Parathyroid adenoma (tissue), 2 donors: Measurements from ENCODE around the gene ALDH1L1.

Experiments
- H2AFZ ChIP-seq: fragments of 300-600 bp; sonication (generic); one replicate; pipeline ENCODE4 v1.7.0; 2017; ENCODE audit warnings: antibody characterized with exemption, mild to moderate bottlenecking
- H3K27ac ChIP-seq: fragments of 300-600 bp; sonication (generic); one replicate; pipeline ENCODE4 v1.7.0; 2017
- H3K27me3 ChIP-seq: fragments of 300-600 bp; sonication (generic); one replicate; pipeline ENCODE4 v1.7.0; 2017; ENCODE audit warnings: low read length; ENCODE audit not compliant: control insufficient read depth, insufficient read depth
- H3K36me3 ChIP-seq: fragments of 300-600 bp; sonication (generic); one replicate; pipeline ENCODE4 v1.7.0; 2017; ENCODE audit warnings: low read length; ENCODE audit not compliant: control insufficient read depth, insufficient read depth
- H3K4me1 ChIP-seq: fragments of 300-600 bp; sonication (generic); one replicate; pipeline ENCODE4 v1.7.0; 2017; ENCODE audit warnings: control low read depth
- H3K4me2 ChIP-seq: fragments of 300-600 bp; sonication (generic); one replicate; pipeline ENCODE4 v1.7.0; 2017; ENCODE audit warnings: low read length
- H3K4me3 ChIP-seq: fragments of 300-600 bp; sonication (generic); one replicate; pipeline ENCODE4 v1.7.0; 2017; ENCODE audit warnings: low read depth, low read length
- H3K79me2 ChIP-seq: fragments of 300-600 bp; sonication (generic); one replicate; pipeline ENCODE4 v1.7.0; 2017; ENCODE audit warnings: control low read depth
- H3K9ac ChIP-seq: fragments of 300-600 bp; sonication (generic); one replicate; pipeline ENCODE4 v1.7.0; 2017; ENCODE audit warnings: mild to moderate bottlenecking
- H3K9me3 ChIP-seq: fragments of 300-600 bp; sonication (generic); one replicate; pipeline ENCODE4 v1.7.0; 2017; ENCODE audit warnings: low read length; ENCODE audit not compliant: control insufficient read depth
- TF ChIP-seq, protein P1 (sequence below): fragments of 300-600 bp; sonication (generic); IDR thresholded peaks from one replicate; pipeline ENCODE4 v1.7.0; 2017; ENCODE audit warnings: antibody characterized with exemption, mild to moderate bottlenecking
- donor health status: primary hyperparathyroidism.

The ALDH1L1 gene

DNA sequence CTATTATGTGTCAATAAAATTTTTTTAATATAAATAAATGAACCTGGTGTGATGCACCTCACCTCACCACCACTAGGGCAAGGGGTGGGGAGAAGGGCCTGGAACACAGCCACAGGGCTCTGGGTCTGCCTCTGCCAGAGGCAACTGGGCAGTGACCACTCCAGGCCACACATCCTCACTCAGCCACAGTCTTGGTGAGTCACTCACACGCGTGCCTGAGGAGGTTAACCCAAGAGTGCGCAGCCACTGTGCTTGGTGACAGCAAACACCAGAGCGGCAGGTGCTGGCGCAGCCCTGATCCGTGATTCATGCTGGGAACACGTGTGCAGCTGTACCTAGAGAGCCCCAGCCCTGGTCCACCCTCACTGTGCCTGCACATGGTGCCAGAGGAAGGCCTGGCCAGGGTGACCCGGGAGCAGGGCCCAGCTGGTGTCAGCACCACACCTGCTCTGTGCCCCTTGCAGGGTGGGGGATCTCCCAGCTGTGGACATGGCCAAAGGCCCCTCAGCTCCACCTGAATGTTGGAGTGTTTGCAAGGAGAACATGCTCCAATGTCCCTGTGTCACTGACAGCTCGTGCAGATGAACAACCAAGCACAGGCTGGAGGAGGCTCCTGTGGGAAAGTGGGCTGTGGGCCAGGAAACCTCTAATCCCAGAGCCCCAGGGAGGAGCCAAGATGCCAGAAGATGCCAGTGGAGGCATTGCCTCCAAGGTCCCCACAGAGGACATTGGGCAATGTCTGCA is 98.6 kb downstream of the ALDH1L1 start:
- Histone ChIP-seq H3K4me3 (no peak overlapping the region), H3K27me3 (no peaks in the 10 kb centered on the region), H3K79me2 (no peaks in the 10 kb centered on the region), H3K27ac (no peak overlapping the region), H3K4me2 (no peak overlapping the region), H3K9me3 (no peaks in the 10 kb centered on the region), H3K9ac (no peak overlapping the region), H3K36me3 (no peaks in the 10 kb centered on the region), H2AFZ (no peak overlapping the region), H3K4me1 (peaks cover 2% of the 10 kb centered on the region)
- TF ChIP-seq, protein P1, sequence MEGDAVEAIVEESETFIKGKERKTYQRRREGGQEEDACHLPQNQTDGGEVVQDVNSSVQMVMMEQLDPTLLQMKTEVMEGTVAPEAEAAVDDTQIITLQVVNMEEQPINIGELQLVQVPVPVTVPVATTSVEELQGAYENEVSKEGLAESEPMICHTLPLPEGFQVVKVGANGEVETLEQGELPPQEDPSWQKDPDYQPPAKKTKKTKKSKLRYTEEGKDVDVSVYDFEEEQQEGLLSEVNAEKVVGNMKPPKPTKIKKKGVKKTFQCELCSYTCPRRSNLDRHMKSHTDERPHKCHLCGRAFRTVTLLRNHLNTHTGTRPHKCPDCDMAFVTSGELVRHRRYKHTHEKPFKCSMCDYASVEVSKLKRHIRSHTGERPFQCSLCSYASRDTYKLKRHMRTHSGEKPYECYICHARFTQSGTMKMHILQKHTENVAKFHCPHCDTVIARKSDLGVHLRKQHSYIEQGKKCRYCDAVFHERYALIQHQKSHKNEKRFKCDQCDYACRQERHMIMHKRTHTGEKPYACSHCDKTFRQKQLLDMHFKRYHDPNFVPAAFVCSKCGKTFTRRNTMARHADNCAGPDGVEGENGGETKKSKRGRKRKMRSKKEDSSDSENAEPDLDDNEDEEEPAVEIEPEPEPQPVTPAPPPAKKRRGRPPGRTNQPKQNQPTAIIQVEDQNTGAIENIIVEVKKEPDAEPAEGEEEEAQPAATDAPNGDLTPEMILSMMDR = no peak

DNA sequence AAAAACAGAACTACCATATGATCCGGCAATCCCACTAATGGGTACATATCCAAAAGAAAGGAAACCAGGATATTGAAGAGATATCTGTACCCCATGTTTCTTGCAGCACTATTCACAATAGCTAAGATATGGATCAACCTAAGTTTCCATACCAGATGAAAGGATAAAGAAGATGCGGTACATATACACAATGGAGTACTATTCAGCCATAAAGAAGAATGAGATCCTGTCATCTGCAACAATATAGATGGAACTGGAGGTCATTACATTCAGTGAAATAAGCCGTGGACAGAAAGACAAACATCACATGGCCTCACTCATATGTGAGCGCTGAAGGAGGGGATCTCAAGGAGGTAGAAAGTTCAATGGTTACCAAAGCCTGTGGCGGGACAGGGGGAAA is 99.4 kb downstream of the ALDH1L1 start:
- no peak overlapping the region for H2AFZ ChIP-seq
- TF ChIP-seq, protein P1 = no peak
- no peak overlapping the region for H3K9ac ChIP-seq
- H3K4me2 ChIP-seq = no peak overlapping the region
- no peaks in the 10 kb centered on the region for H3K27me3 ChIP-seq
- no peak overlapping the region for H3K27ac ChIP-seq
- H3K4me1 ChIP-seq = peaks cover 2% of the 10 kb centered on the region
- H3K4me3 ChIP-seq = no peak overlapping the region
- H3K9me3 ChIP-seq = no peaks in the 10 kb centered on the region
- H3K79me2 ChIP-seq = no peaks in the 10 kb centered on the region
- H3K36me3 ChIP-seq = no peaks in the 10 kb centered on the region

DNA sequence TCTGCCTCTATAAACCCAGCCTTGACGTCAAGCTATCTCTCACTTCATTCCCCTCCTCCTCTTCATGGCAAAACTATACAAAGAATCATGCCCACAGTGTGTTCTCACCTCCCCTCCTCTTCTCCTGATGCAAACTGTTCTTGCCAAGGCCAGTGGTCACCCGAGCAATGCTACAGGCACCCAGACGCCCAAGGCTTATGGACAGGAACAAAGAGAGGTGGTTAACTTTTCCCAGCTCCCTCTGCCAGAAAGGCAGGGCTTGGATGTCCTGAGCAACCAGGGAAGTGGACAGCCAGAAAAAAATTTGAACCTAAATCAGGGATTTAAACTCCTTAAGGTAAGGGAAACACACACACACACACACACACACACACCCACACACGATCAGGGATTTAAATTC is 101.5 kb downstream of the ALDH1L1 start:
- H2AFZ ChIP-seq = no peak overlapping the region
- no peaks in the 10 kb centered on the region for H3K4me1 ChIP-seq
- H3K9me3 ChIP-seq = no peaks in the 10 kb centered on the region
- TF ChIP-seq, protein P1 = no peak
- H3K9ac ChIP-seq = no peak overlapping the region
- H3K27me3 ChIP-seq = no peaks in the 10 kb centered on the region
- no peak overlapping the region for H3K4me2 ChIP-seq
- no peaks in the 10 kb centered on the region for H3K36me3 ChIP-seq
- H3K27ac ChIP-seq = no peak overlapping the region
- no peak overlapping the region for H3K4me3 ChIP-seq
- H3K79me2 ChIP-seq = no peaks in the 10 kb centered on the region

DNA sequence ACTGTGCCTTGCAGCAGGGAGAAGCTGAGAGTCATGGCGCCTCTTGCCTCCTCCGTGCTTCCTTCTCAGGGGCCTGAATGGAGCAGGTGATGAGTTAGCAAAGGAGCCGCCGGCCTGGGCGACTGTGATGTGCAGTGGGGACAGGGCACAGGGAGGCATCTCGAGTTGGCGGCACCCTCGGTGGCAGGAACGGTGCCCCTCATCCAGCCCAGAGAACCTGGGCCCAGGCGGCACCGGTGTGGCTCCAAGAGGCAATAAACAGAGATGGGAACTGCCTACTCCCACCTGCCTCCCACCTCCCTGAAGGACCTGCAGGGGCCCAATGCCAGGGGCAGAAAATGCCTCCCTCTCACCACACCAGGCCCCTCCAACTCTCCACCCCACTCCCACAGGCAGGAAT is 102.6 kb downstream of the ALDH1L1 start:
- Histone ChIP-seq H3K79me2 (peaks cover 3% of the 10 kb centered on the region), H3K4me2 (no peak overlapping the region), H3K9ac (no peak overlapping the region), H3K27ac (no peak overlapping the region), H3K4me3 (no peak overlapping the region), H3K4me1 (no peaks in the 10 kb centered on the region), H3K36me3 (no peaks in the 10 kb centered on the region), H3K9me3 (no peaks in the 10 kb centered on the region), H3K27me3 (no peaks in the 10 kb centered on the region), H2AFZ (no peak overlapping the region)
- TF ChIP-seq, protein P1 = no peak

DNA sequence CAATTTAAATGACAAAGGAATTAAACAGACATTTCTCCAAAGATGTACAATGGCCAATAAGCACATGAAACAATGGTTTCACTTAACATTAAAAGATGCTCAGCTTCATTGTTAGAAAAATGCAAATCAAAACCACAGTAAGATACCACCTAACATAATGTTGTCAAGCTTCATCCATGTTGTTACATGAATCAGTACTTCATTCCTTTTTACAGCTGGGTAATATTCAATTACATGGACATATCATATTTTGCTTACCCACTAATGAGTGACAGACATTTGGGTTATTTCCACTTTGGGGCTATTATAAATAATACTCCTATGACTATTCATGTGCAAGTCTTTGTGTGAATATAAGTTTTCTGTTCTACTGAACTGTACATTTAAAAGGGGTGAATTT is 104.2 kb downstream of the ALDH1L1 start:
- Histone ChIP-seq H3K4me1 (no peaks in the 10 kb centered on the region), H3K4me2 (no peak overlapping the region), H3K9ac (no peak overlapping the region), H2AFZ (no peak overlapping the region), H3K79me2 (peaks cover 5% of the 10 kb centered on the region), H3K4me3 (no peak overlapping the region), H3K36me3 (no peaks in the 10 kb centered on the region), H3K27ac (no peak overlapping the region), H3K27me3 (no peaks in the 10 kb centered on the region), H3K9me3 (no peaks in the 10 kb centered on the region)
- TF ChIP-seq, protein P1 = no peak
